OCI-LY7 (cell line): ENCODE results near the gene GREM2.

Experiments
- EZH2phosphoT487 ChIP-seq: fragments of 200-600 bp; sonication (generic); IDR thresholded peaks from 2 replicates; pipeline ENCODE4 v1.6.1; 2018; ENCODE audit warnings: low read depth, borderline replicate concordance, mild to moderate bottlenecking, mixed run types, antibody characterized with exemption, low read length, moderate library complexity, mixed read lengths
- TF ChIP-seq, protein P1 (sequence below): fragments of 200-600 bp; sonication (generic); conservative IDR thresholded peaks from 2 replicates; pipeline ENCODE4 v1.5.1; 2014; ENCODE audit warnings: mild to moderate bottlenecking, antibody characterized with exemption, low read length, moderate library complexity, mixed read lengths

DNA sequence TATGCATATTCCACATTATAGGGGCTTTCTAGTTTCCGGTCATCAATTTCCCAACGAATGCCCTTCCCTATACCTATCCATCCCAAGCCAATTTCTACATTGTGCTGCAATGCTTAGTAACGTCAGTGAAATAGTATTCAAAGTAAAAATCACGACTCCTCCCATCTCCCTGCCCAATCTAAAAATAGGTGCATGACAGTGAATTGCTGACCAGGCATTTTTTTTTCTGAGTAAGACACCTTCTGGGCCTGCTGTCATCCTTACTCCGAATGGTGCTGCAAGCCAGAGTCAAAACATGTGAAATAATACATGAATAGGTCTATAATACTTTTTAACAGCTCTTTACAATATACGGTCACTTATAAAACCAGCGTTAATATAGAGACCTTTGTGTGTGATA, 120.2 kb downstream of the GREM2 start:
- TF ChIP-seq, protein P1, sequence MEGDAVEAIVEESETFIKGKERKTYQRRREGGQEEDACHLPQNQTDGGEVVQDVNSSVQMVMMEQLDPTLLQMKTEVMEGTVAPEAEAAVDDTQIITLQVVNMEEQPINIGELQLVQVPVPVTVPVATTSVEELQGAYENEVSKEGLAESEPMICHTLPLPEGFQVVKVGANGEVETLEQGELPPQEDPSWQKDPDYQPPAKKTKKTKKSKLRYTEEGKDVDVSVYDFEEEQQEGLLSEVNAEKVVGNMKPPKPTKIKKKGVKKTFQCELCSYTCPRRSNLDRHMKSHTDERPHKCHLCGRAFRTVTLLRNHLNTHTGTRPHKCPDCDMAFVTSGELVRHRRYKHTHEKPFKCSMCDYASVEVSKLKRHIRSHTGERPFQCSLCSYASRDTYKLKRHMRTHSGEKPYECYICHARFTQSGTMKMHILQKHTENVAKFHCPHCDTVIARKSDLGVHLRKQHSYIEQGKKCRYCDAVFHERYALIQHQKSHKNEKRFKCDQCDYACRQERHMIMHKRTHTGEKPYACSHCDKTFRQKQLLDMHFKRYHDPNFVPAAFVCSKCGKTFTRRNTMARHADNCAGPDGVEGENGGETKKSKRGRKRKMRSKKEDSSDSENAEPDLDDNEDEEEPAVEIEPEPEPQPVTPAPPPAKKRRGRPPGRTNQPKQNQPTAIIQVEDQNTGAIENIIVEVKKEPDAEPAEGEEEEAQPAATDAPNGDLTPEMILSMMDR: no peak
- TF ChIP-seq EZH2phosphoT487: no peak
